B cell (primary cell): ENCODE measurements around the gene APOB. TPM values are rescaled to one million over a fixed set of nuclear protein-coding genes. Genes with fewer than 3 reads are reported as not detected.

ENCODE experiments used
- ATAC-seq: fragments of 200-7000 bp; cut with Tn5 transposase; one replicate; pipeline ENCODE4 v1.10.0; 2021; ENCODE audit warnings: low read depth, mild to moderate bottlenecking, moderate number of reproducible peaks, moderate library complexity
- CTCF ChIA-PET: fragments of 350-600 bp; sonication (Branson Sonifier 250); formaldehyde crosslinking; loops from one replicate; lab custom pipeline; 2021; ENCODE audit warnings: antibody characterized with exemption, inconsistent platforms; lab: Charles Lee
- POLR2A ChIA-PET: fragments of 350-600 bp; sonication (Branson Sonifier 250); formaldehyde crosslinking; loops from one replicate; lab custom pipeline; 2021; ENCODE audit warnings: antibody characterized with exemption; lab: Charles Lee
- DNase-seq: peaks from one replicate; pipeline ENCODE4 v3.0.0; 2013
- H2AFZ ChIP-seq: 2 replicates; pipeline ENCODE4 v1.6.1; 2012; ENCODE audit warnings: mild to moderate bottlenecking, low read depth, low read length; ENCODE audit not compliant: insufficient read depth, poor library complexity, severe bottlenecking
- H3K27ac ChIP-seq, 2 donors: 1 replicate in 1 of 2; 2 replicates in 1 of 2; pipeline ENCODE4 v1.5.1; 2012 to 2013; ENCODE audit warnings: low read length in 2 of 2, mild to moderate bottlenecking in 2 of 2, moderate library complexity in 1 of 2
- H3K27me3 ChIP-seq, 4 experiments: fragments of 200-600 bp in 1 of 4; sonication (generic) in 1 of 4; replicated peaks in 1 of 4; 1 replicate in 2 of 4; 2 replicates in 2 of 4; pipeline versions ENCODE4 v1.6.1 to v1.7.0; 2013 to 2016; ENCODE audit warnings: low read length in 3 of 4, mild to moderate bottlenecking in 2 of 4, mixed read lengths in 1 of 4, moderate library complexity in 1 of 4; ENCODE audit not compliant: insufficient read depth in 4 of 4, control insufficient read depth in 3 of 4; ENCODE audit errors: control extremely low read depth in 1 of 4
- H3K36me3 ChIP-seq, 2 experiments: replicated peaks in 1 of 2; 1 replicate in 1 of 2; 2 replicates in 1 of 2; pipeline versions ENCODE4 v1.6.1 to v1.7.1; 2013; ENCODE audit warnings: low read length in 1 of 2; ENCODE audit not compliant: insufficient read depth in 2 of 2, control insufficient read depth in 1 of 2; ENCODE audit errors: control extremely low read depth in 1 of 2, extremely low read depth in 1 of 2
- H3K4me1 ChIP-seq, 2 donors: fragments of 200-600 bp in 1 of 2; sonication (generic) in 1 of 2; 1 replicate in 1 of 2; 2 replicates in 1 of 2; pipeline versions ENCODE4 v1.5.1 to v1.6.1; 2013 to 2017; ENCODE audit warnings: low read length in 2 of 2; ENCODE audit not compliant: control insufficient read depth in 2 of 2, insufficient read depth in 2 of 2
- H3K4me2 ChIP-seq: replicated peaks from 2 replicates; pipeline ENCODE3; 2012; ENCODE audit warnings: mild to moderate bottlenecking, low read depth, low read length; ENCODE audit not compliant: poor library complexity, severe bottlenecking
- H3K4me3 ChIP-seq, 5 experiments: fragments of 200-600 bp in 1 of 5; sonication (generic) in 1 of 5; 1 replicate in 3 of 5; 2 replicates in 2 of 5; pipeline versions ENCODE4 v1.5.1 to v1.7.0; 2011 to 2016; ENCODE audit warnings: low read length in 4 of 5, mild to moderate bottlenecking in 4 of 5, low read depth in 2 of 5, control low read depth in 1 of 5, moderate library complexity in 1 of 5; ENCODE audit not compliant: insufficient read depth in 1 of 5; ENCODE audit errors: control extremely low read depth in 1 of 5, extremely low read depth in 1 of 5
- H3K79me2 ChIP-seq: fragments of 200-600 bp; sonication (generic); one replicate; pipeline ENCODE4 v1.6.0; 2016; ENCODE audit warnings: low read length; ENCODE audit not compliant: control insufficient read depth, insufficient read depth
- H3K9ac ChIP-seq: fragments of 200-600 bp; sonication (generic); 2 replicates; pipeline ENCODE4 v1.6.1; 2017; ENCODE audit warnings: mild to moderate bottlenecking, low read length, moderate library complexity
- H3K9me3 ChIP-seq, 3 donors: one replicate each; pipeline versions ENCODE4 v1.6.1 to v1.7.1; 2013; ENCODE audit warnings: low read length in 2 of 3; ENCODE audit not compliant: control insufficient read depth in 2 of 3, insufficient read depth in 1 of 3; ENCODE audit errors: control extremely low read depth in 1 of 3
- H4K20me1 ChIP-seq: 2 replicates; pipeline ENCODE4 v1.6.0; 2012; ENCODE audit warnings: mild to moderate bottlenecking, low read length; ENCODE audit not compliant: insufficient read depth, control insufficient read depth, poor library complexity, severe bottlenecking
- H3K27ac Mint-ChIP-seq: one replicate; pipeline ENCODE4 v1.8.0; 2021; ENCODE audit warnings: mixed read lengths
- H3K27me3 Mint-ChIP-seq: one replicate; pipeline ENCODE4 v1.8.0; 2021; ENCODE audit warnings: mixed read lengths
- H3K4me1 Mint-ChIP-seq: one replicate; pipeline ENCODE4 v1.8.0; 2021; ENCODE audit warnings: mixed read lengths
- H3K4me3 Mint-ChIP-seq: one replicate; pipeline ENCODE4 v1.8.0; 2021; ENCODE audit warnings: mixed read lengths
- H3K9me3 Mint-ChIP-seq: one replicate; pipeline ENCODE4 v1.8.0; 2022; ENCODE audit warnings: mixed read lengths; ENCODE audit not compliant: insufficient read depth
- EZH2 ChIP-seq: IDR thresholded peaks from 2 replicates; pipeline ENCODE4 v1.6.1; 2012; ENCODE audit warnings: borderline replicate concordance, low read depth, mild to moderate bottlenecking, moderate library complexity, low read length; ENCODE audit not compliant: insufficient read depth, poor library complexity, severe bottlenecking
- WGBS: methylation state at CpG from one replicate; pipeline ENCODE4 v1.1.5; 2013; ENCODE audit warnings: missing lambda C conversion rate; ENCODE audit not compliant: insufficient coverage; 5-methylcytosine and 5-hydroxymethylcytosine counted together
- intact Hi-C: fragments of 100-400 bp; cut with micrococcal nuclease; formaldehyde crosslinking; loops from one replicate; pipeline ENCODE4 v1.10.0; 2022
- polyA plus RNA-seq: library from polyadenylated mRNA; depleted of rRNA; stranded (reverse); fragments of >200 nt; gene quantifications from 2 replicates; pipeline ENCODE4 v1.2.3, GENCODE V29; 2012
- total RNA-seq, 2 donors: library from RNA; stranded (reverse); fragments of 120-200 nt in 1 of 2; gene quantifications; 1 replicate in 1 of 2; 2 replicates in 1 of 2; pipeline versions ENCODE4 v1.2.3 to v1.2.4, GENCODE V29; 2013 to 2022
- TF ChIP-seq, protein P1 (sequence below): fragments of 200-600 bp; IDR thresholded peaks from one replicate; pipeline ENCODE4 v1.8.0; 2022; ENCODE audit warnings: antibody characterized with exemption, mild to moderate bottlenecking

APOB gene
- total and polyA plus RNA-seq, 2 donors (not counting 1 experiment from before 2014, with no cell fraction given), result not detected

DNA sequence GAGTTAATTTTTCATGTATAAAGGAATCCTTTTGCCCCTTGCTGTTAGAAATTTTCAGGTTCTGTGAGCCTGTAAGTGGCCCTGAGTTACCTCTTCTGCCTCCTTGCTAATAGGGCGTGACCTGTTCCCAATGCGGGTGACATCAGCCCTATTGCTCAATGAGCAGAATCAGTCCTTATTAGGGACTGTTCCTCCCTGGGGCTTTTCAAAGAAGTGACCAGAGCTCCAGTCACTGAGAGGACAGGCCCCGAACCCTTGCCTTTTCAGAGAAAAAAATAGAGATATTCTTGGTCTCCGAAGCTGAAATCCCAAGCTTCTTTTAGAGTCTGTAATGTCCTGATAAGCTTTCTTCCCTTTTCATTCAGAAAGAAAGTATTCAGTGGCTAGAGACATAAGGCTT lies 8.2 kb upstream of the APOB start:
- no peak overlapping the region for H3K27ac Mint-ChIP-seq
- ChIA-PET CTCF (no interaction called here), POLR2A (no interaction called here)
- H3K36me3 ChIP-seq, result no peaks in the 10 kb centered on the region
- intact Hi-C loops, result no loop called here
- H3K4me3 ChIP-seq, result no peak overlapping the region
- H3K9me3 ChIP-seq, result no peaks in the 10 kb centered on the region
- TF ChIP-seq, protein P1, sequence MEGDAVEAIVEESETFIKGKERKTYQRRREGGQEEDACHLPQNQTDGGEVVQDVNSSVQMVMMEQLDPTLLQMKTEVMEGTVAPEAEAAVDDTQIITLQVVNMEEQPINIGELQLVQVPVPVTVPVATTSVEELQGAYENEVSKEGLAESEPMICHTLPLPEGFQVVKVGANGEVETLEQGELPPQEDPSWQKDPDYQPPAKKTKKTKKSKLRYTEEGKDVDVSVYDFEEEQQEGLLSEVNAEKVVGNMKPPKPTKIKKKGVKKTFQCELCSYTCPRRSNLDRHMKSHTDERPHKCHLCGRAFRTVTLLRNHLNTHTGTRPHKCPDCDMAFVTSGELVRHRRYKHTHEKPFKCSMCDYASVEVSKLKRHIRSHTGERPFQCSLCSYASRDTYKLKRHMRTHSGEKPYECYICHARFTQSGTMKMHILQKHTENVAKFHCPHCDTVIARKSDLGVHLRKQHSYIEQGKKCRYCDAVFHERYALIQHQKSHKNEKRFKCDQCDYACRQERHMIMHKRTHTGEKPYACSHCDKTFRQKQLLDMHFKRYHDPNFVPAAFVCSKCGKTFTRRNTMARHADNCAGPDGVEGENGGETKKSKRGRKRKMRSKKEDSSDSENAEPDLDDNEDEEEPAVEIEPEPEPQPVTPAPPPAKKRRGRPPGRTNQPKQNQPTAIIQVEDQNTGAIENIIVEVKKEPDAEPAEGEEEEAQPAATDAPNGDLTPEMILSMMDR, result no peak
- no peak for TF ChIP-seq EZH2
- no peaks in the 10 kb centered on the region for H3K4me1 ChIP-seq
- H3K4me2 ChIP-seq, result no peak overlapping the region
- H3K79me2 ChIP-seq, result no peaks in the 10 kb centered on the region
- H3K27ac ChIP-seq, result no peak overlapping the region
- no peaks in the 10 kb centered on the region for H3K9me3 Mint-ChIP-seq
- DNase-seq, result no peak
- H4K20me1 ChIP-seq, result no peaks in the 10 kb centered on the region
- no peak overlapping the region for H2AFZ ChIP-seq
- H3K27me3 Mint-ChIP-seq, result peaks cover 25% of the 10 kb centered on the region
- no peaks in the 10 kb centered on the region for H3K4me1 Mint-ChIP-seq
- H3K9ac ChIP-seq, result no peak overlapping the region
- peaks cover 0 to 4% (median 1%) of the 10 kb centered on the region in 4 experiments for H3K27me3 ChIP-seq
- H3K4me3 Mint-ChIP-seq, result no peak overlapping the region
- WGBS, result 96% methylated on average over 2 of the region's 4 CpGs
- ATAC-seq, result no peak

DNA sequence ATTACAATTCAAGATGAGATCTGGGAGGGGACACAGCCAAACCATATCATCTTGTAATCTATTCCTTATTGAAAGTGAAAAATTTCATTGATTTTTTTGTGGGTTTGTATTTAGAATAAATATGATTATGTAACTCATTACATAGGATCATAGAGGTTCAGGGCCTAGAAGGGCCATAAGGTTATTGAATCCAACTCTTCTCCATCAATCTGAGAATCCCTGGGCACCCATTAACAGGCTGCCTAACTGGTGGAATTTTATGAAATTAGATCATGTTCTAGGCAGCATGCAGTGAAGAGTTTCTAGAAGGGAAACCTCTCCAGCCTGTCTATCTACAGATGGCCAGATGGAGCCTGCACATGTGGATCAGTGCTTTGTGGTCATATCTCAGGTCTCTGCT lies 6.3 kb upstream of the APOB start:
- TF ChIP-seq, protein P1, result no peak
- TF ChIP-seq EZH2, result no peak
- no peaks in the 10 kb centered on the region for H3K9me3 Mint-ChIP-seq
- H3K9ac ChIP-seq, result no peak overlapping the region

More for the DNA sequence above, 6.3 kb upstream of the APOB start:
- H3K27me3 ChIP-seq, result no peaks in the 10 kb centered on the region
- ChIA-PET POLR2A (no interaction called here), CTCF (no interaction called here)
- Mint-ChIP-seq H3K4me1 (no peaks in the 10 kb centered on the region), H3K27ac (no peak overlapping the region), H3K27me3 (peaks cover 19% of the 10 kb centered on the region), H3K4me3 (no peak overlapping the region)
- H3K4me1 ChIP-seq, result no peaks in the 10 kb centered on the region
- ATAC-seq, result no peak
- no peak overlapping the region for H3K27ac ChIP-seq
- no peaks in the 10 kb centered on the region for H3K9me3 ChIP-seq
- intact Hi-C loops, result no loop called here
- no peaks in the 10 kb centered on the region for H4K20me1 ChIP-seq
- no peaks in the 10 kb centered on the region for H3K36me3 ChIP-seq
- H3K79me2 ChIP-seq, result no peaks in the 10 kb centered on the region
- H2AFZ ChIP-seq, result no peak overlapping the region
- no peak overlapping the region for H3K4me2 ChIP-seq
- DNase-seq, result no peak
- no peak overlapping the region for H3K4me3 ChIP-seq
